IPS-15b (cell line): Measurements from ENCODE around the gene TTPAL.
A peak's percentile ranks its signal among the peaks of the same experiment; 100 is the strongest.

Source experiments
- H3K27me3 ChIP-seq: one replicate; pipeline ENCODE4 v1.6.1; 2013; ENCODE audit warnings: low read length; ENCODE audit not compliant: control insufficient read depth, insufficient read depth
- H3K36me3 ChIP-seq: one replicate; pipeline ENCODE4 v1.6.1; 2013; ENCODE audit warnings: low read length; ENCODE audit not compliant: control insufficient read depth, insufficient read depth
- H3K4me1 ChIP-seq: one replicate; pipeline ENCODE4 v1.6.1; 2013; ENCODE audit warnings: mild to moderate bottlenecking, low read length; ENCODE audit not compliant: control insufficient read depth, insufficient read depth
- H3K4me3 ChIP-seq: one replicate; pipeline ENCODE4 v1.5.1; 2013; ENCODE audit warnings: low read depth, low read length
- H3K9ac ChIP-seq: one replicate; pipeline ENCODE4 v1.6.1; 2013; ENCODE audit warnings: low read depth, mild to moderate bottlenecking, low read length
- H3K9me3 ChIP-seq: one replicate; pipeline ENCODE4 v1.6.1; 2013; ENCODE audit warnings: mild to moderate bottlenecking, low read length; ENCODE audit not compliant: control insufficient read depth, insufficient read depth

TTPAL gene

DNA sequence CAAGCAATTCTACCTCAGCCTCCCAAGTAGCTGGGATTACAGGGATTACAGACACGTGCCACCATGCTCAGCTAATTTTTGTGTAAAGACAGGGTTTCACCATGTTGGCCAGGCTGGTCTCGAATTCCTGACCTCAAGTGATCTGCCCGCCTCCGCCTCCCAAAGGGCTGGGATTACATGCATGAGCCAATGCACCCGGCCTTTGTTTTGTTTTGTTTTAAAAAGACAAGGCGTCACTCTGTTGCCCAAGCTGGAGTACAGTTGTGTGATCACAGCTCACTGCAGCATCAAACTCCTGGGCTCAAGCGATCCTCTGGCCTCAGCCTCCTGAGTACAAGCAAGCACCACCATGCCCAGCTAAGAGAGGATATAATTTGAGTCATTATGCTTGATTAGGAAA lies 40.8 kb downstream of the TTPAL start:
- H3K4me3 ChIP-seq: no peak overlapping the region
- H3K9ac ChIP-seq: no peak overlapping the region

DNA sequence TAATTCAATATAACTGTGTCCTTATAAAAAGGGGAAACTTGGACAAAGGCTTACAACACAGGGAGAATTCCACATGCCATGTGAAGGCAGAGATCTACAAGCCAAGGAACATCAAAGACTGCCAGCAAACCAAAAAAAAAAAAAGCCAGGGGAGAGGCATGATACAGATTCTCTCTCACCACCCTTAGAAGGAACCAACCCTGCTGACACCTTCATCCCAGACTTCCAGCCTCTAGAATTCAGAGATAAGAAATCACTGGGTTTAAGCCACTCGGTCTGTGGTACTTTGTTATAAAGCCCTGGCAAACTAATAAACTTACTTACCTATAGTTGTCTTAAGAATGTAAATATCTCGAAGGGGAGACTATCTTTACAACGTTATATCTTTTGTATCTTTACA lies 41.8 kb downstream of the TTPAL start:
- no peak overlapping the region for H3K4me3 ChIP-seq
- no peaks in the 10 kb centered on the region for H3K27me3 ChIP-seq
- H3K9me3 ChIP-seq: no peaks in the 10 kb centered on the region
- peaks cover 9% of the 10 kb centered on the region for H3K4me1 ChIP-seq
- H3K36me3 ChIP-seq: no peaks in the 10 kb centered on the region
- H3K9ac ChIP-seq: no peak overlapping the region

More for the DNA sequence above, 40.8 kb downstream of the TTPAL start:
- no peaks in the 10 kb centered on the region for H3K36me3 ChIP-seq
- H3K4me1 ChIP-seq: peaks cover 9% of the 10 kb centered on the region
- no peaks in the 10 kb centered on the region for H3K27me3 ChIP-seq
- no peaks in the 10 kb centered on the region for H3K9me3 ChIP-seq

DNA sequence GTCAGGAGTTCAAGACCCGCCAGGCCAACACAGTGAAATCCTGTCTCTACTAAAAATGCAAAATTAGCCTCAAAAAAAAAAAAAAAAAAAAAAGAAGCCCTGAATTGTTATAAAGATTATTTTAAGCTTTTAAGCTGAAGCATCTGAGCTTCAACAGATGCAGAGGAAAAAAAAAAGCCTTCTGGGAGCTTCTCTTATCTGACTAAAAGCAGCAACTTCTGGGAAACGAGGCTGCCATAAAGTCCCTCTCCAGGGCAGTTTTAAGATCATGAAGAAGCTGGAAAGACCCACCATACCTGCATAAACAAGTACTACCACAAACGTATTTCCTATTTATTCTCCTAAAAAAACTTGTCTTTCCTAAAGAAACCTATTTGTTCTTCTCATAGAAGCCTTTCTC lies 42.6 kb downstream of the TTPAL start:
- Histone ChIP-seq H3K9me3 (no peaks in the 10 kb centered on the region), H3K4me3 (no peak overlapping the region), H3K9ac (no peak overlapping the region), H3K27me3 (no peaks in the 10 kb centered on the region), H3K4me1 (peaks cover 9% of the 10 kb centered on the region), H3K36me3 (no peaks in the 10 kb centered on the region)

DNA sequence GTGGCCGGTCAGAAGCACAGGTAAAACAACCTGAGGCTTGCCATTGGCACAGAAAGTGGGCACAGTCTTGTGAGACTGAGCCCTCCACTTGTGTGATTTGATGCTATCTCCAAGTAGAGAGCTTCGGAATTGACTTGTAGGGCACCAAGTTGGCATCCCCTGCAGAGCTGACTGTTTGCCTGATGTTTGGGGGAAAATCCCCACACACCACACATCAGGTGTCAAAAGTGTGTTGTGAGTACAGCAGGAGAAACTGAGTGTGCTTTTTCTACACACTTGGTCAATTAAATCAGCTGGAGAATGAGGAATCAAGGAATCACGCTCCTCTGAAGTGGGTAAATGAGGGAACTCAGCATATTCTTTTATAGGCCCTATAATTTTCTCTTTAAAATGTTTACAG lies 45.2 kb downstream of the TTPAL start:
- Histone ChIP-seq H3K9me3 (no peaks in the 10 kb centered on the region), H3K4me3 (peak overlapping the region; percentile 98), H3K27me3 (no peaks in the 10 kb centered on the region), H3K9ac (no peak overlapping the region), H3K4me1 (peaks cover 18% of the 10 kb centered on the region), H3K36me3 (no peaks in the 10 kb centered on the region)

DNA sequence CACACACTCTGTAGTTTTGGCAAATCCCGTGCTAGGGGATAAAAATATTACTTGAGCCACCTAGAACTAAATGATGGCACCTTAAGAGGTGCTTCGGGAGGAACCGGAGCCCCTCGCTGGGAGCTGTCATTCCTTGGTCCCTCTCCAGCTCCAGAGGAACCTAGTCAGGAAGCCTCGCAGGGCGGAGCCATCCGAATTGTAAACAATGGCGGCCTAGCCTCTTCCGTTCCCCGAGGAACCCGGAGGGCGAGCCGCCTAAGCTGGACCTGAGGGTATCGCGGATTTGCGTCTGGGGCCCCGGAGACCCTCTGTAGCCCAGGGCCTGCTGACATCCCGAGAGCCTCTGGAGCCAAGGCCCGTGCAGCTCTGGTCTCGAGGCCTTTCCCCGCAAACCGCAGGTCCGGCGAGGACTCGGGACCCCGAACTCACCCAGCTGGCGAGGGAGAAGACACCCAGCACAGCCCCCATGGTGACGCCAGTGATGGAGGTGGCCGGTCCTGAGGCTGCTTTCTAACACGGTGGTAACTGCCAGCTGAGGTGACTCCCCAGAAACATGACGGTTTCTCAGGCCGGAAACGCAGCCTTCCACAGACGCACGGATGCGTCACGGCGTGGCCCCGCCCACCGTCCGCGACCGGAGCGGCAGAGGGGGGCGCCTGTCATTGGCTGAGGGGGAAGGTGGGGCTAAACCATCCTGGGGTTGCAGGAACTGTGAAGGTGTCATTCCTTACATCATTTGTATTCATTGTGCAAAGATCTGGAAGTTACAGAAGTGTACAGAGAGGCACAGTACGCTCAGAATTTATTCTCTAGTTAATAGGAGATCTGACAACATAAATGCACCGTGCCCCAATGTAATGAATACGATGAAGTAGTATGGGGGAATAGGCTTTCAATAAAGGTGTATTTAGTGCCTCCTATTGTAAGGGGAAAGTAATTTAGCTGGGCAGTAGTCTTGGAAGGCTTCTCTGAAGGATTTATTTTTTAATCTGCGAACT lies 46.1 kb downstream of the TTPAL start, which contains the start of gene SERINC3:
SERINC3 (minus strand) TSS at position 587 of the 998 bp plus-strand sequence; CDS start at position 468, 119 bp downstream.
- Histone ChIP-seq H3K36me3 (no peaks in the 10 kb centered on the region), H3K27me3 (no peaks in the 10 kb centered on the region), H3K9me3 (no peaks in the 10 kb centered on the region), H3K4me3 (peak within 1 kb of the TSS; percentile 98), H3K9ac (peak within 1 kb of the TSS; percentile 56), H3K4me1 (peaks cover 16% of the 10 kb centered on the region)

DNA sequence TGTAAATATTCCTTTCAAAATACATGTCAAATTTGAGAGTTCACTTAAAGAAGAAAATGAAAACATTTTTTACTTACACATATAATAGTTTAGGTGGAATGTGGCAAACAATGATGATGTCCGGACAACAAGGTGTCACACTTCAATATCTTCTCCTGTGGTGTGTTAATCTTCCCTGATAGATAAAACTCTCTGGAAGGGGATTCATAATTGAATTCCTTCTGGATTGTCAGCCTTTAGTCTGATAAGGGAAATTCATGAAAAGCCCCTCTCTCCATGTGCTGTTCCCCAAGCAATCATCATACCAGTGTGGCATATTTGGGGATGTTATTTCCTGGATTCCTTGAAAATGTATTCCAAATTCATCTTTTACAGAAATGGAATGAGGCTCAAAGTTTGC lies 47.2 kb downstream of the TTPAL start:
- Histone ChIP-seq H3K9me3 (no peaks in the 10 kb centered on the region), H3K4me1 (peaks cover 16% of the 10 kb centered on the region), H3K4me3 (no peak overlapping the region), H3K9ac (no peak overlapping the region), H3K27me3 (no peaks in the 10 kb centered on the region), H3K36me3 (no peaks in the 10 kb centered on the region)

DNA sequence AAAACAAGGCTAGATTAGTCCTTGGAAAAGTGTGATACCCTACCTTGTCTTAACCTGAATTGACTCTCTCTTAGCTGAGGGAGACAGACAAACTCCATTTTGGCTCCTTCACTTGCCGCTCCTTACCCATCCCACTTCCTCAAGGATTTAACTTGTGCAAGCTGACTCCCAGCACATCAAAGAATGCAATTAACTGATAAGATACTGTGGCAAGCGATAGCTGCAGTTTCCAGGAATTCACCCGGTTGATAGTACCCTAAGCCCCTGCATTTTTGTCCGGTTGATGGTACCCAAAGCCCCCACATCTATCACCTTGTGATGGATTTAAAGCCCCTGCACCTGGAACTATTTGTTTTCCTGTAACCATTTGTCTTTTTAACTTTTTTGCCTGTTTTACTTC lies 48.1 kb downstream of the TTPAL start:
- H3K36me3 ChIP-seq: no peaks in the 10 kb centered on the region
- no peaks in the 10 kb centered on the region for H3K27me3 ChIP-seq
- no peak overlapping the region for H3K4me3 ChIP-seq
- H3K9me3 ChIP-seq: no peaks in the 10 kb centered on the region
- peaks cover 16% of the 10 kb centered on the region for H3K4me1 ChIP-seq
- H3K9ac ChIP-seq: no peak overlapping the region

DNA sequence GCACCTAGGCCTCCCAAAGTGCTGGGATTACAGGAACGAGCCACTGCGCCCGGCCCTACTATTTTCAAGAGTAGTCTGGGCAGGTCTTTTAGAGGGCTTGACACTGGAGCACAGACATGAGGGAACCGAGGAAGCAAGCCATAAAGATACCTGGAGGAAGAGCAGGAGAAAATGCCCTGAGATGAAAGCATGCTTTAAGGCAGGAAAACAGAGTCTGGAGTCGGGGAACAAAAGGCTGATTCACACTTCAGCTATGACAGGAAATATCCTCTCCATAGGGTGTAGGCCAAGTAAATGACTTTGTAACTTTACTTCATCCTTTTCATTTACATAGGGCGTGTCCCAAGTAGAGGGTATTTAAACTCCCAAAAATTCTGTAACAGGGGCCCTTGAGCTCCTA lies 50.5 kb downstream of the TTPAL start:
- no peaks in the 10 kb centered on the region for H3K36me3 ChIP-seq
- H3K4me1 ChIP-seq: peaks cover 10% of the 10 kb centered on the region
- H3K27me3 ChIP-seq: no peaks in the 10 kb centered on the region
- H3K9me3 ChIP-seq: no peaks in the 10 kb centered on the region
- no peak overlapping the region for H3K9ac ChIP-seq
- H3K4me3 ChIP-seq: no peak overlapping the region

DNA sequence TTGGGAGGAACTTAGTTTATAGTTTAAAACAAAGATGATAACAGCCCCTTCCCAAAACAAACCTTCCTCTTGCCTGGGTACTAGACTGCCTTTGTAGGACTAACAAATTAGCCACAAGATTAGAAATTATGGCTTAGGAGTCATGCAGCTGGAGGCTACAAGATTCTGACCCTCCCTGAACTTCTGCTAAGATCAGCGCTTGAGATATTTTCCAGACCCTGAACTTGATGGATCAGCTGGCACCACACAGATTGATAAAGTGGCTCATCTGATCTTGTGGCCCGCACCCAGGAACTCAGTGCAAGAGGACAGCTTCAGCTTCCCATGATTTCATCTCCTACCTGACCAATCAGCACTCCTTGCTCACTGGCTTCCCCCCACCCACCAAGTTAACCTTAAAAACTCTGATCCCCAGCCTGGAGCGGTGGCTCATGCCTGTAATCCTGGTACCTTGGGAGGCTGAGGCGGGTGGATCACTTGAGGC lies 52.1 kb downstream of the TTPAL start:
- Histone ChIP-seq H3K27me3 (no peaks in the 10 kb centered on the region), H3K36me3 (no peaks in the 10 kb centered on the region), H3K9ac (no peak overlapping the region), H3K4me1 (peaks cover 14% of the 10 kb centered on the region), H3K4me3 (no peak overlapping the region), H3K9me3 (no peaks in the 10 kb centered on the region)

DNA sequence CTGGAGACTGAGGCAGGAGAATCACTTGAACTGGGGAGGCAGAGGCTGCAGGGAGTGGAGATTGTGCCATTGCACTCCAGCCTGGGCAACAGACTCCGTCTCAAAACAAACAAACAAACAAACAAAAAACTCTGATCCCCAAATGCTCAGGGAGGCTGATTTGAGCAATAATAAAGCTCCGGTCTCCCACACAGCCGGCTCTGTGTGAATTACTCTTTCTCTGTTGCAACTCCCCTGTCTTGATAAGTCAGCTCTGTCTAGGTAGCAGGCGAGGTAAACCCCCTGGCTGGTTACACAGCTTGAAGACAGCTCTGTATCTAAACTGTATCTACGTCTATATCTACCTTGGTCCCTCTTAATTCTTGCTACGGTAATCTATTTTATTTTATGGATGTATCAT lies 52.6 kb downstream of the TTPAL start:
- no peak overlapping the region for H3K4me3 ChIP-seq
- no peak overlapping the region for H3K9ac ChIP-seq
- H3K36me3 ChIP-seq: no peaks in the 10 kb centered on the region
- no peaks in the 10 kb centered on the region for H3K27me3 ChIP-seq
- peaks cover 14% of the 10 kb centered on the region for H3K4me1 ChIP-seq
- no peaks in the 10 kb centered on the region for H3K9me3 ChIP-seq

DNA sequence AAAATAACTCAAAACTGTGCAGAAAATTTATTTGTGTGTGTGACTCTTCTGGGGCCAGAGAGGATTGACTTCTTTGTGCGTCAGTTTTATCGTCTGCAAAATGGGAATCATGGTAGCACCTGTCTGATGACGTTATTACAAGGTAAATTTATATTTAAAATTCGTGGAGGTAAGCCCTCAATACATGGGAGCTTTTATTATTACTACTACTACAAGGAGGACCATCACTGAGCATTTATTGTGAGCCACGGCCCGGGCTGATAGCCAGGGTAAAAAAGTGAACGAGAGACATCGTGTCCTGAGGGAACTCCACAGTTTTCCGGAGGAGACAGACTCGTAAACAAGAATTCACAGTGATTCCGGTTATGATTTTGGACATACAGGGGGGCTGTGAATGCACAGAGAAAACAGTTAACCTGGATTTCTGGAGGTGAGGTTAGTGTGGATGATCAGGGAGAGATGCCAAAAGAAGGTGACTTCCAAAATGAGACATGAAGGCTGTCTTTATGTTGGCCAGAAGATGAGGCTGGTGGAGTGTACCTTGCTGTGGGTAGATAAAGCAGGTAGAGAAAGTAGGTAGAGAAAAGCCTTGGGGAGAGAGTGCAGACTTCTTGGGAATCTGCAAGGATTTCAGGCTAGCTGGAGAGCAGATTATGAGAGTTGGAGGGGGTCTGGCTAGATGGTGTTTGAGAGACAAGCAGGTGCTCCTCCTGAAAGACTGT lies 56.7 kb downstream of the TTPAL start:
- no peaks in the 10 kb centered on the region for H3K36me3 ChIP-seq
- no peaks in the 10 kb centered on the region for H3K9me3 ChIP-seq
- peaks cover 5% of the 10 kb centered on the region for H3K4me1 ChIP-seq
- H3K4me3 ChIP-seq: peak overlapping the region; percentile 87
- H3K27me3 ChIP-seq: no peaks in the 10 kb centered on the region
- H3K9ac ChIP-seq: peak overlapping the region; percentile 47
